ENCODE results near the gene IPO5.
A peak's percentile ranks its signal among the peaks of the same experiment; 100 is the strongest.
"Not testable (repeated sequence)": the region's sequence is repeated elsewhere in the genome, so short reads cannot be mapped to it uniquely, and the experiment has no call there.

IPO5 gene

DNA sequence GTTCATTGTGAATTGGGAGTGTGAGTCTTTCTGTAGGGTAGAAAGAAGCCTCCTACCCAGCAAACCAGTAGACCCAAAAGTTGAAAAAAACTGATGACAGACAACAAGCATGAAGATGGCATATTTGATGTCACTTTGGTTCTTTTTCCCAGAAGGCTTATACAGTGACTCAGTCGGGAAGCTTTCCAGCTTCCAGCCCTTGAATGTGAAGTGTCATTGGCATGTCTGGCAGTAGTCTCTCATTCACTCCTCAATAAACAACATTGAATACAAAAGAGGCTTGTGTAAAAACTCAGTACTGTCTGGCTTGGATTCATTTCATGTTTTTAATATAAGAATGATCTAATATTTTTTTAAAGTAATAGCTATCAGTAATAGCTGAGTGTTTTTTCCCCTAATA is 68.7 kb downstream of the IPO5 start:
- TF ChIP-seq, protein P1, sequence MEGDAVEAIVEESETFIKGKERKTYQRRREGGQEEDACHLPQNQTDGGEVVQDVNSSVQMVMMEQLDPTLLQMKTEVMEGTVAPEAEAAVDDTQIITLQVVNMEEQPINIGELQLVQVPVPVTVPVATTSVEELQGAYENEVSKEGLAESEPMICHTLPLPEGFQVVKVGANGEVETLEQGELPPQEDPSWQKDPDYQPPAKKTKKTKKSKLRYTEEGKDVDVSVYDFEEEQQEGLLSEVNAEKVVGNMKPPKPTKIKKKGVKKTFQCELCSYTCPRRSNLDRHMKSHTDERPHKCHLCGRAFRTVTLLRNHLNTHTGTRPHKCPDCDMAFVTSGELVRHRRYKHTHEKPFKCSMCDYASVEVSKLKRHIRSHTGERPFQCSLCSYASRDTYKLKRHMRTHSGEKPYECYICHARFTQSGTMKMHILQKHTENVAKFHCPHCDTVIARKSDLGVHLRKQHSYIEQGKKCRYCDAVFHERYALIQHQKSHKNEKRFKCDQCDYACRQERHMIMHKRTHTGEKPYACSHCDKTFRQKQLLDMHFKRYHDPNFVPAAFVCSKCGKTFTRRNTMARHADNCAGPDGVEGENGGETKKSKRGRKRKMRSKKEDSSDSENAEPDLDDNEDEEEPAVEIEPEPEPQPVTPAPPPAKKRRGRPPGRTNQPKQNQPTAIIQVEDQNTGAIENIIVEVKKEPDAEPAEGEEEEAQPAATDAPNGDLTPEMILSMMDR (IDR thresholded peaks at IDR 0.05; ENCODE audit: low read length, missing control alignments): no peak
- peak; percentile 69 for DNase-seq (ENCODE audit: low read depth)
- H3K4me3 ChIP-seq (replicated peaks; ENCODE audit: low read depth, low read length): no peak overlapping the region

DNA sequence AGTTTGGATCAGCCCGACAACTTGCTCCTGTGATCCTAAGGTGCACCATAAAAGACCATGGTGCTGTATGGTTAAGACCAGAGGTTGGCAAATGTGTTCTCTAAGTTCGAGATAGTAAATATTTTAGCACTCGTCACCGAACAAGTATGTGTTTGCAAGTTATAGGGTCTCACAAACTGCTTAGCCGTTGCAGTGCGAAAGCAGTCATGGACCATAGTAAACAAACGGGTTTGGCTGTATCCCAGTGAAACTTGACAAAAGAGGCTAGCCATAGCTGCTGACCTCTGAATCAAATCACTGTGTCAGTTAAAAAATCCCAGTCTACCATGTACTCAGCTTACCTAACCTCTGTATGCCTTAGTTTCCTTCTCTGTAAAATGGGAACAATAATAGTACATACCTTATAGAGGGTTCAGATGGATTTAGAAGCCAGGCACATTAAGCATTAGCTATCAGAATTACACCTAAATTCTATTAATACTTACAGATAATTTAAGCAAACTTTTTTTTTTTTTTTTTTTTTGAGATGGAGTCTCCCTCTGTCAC is 72.1 kb downstream of the IPO5 start:
- TF ChIP-seq, protein P1 (IDR thresholded peaks at IDR 0.05; ENCODE audit: low read length, missing control alignments): no peak
- DNase-seq (ENCODE audit: low read depth): no peak
- no peak overlapping the region for H3K4me3 ChIP-seq (replicated peaks; ENCODE audit: low read depth, low read length)

DNA sequence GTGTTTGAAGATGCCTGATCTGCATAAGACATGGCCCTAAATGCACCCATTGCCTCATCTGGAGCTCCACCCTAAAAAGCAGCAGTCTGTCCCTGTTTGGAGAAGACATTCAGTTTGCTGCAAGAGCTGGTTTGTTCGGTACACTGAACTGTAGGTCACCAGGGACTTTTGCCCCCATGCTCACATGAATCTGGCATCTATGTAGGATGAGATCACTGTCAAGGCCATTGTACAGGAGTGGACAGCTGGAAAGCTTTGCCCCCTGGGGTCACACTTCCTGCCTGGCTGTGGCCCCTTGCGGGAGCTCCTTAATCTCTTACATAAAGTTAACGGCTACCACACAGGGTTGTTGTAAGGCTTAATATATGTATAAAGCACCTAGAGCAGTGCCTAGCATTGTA is 73.0 kb downstream of the IPO5 start:
- DNase-seq (ENCODE audit: low read depth): peak; percentile 31
- no peak overlapping the region for H3K4me3 ChIP-seq (replicated peaks; ENCODE audit: low read depth, low read length)
- TF ChIP-seq, protein P1 (IDR thresholded peaks at IDR 0.05; ENCODE audit: low read length, missing control alignments): no peak

DNA sequence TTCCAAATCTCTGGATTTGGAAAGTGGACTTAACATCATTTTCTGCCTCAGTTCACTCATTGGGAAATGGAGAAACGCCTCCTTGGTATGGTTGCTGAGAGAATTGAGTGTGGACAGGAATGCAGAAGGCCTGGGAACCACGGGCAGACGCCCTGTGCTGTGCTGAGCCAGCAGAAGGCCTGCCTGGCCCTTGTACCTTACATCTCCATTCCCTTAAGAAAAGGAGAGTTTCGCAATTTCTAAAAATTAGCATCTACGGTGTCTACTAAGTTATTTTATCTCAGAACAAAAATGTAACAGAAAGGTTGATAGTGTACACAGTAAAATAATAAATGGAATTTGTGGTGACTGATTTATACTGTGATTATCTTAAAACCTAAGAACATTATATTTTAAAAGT is 78.7 kb downstream of the IPO5 start:
- DNase-seq (ENCODE audit: low read depth): no peak
- H3K4me3 ChIP-seq (replicated peaks; ENCODE audit: low read depth, low read length): no peak overlapping the region
- TF ChIP-seq, protein P1 (IDR thresholded peaks at IDR 0.05; ENCODE audit: low read length, missing control alignments): no peak

DNA sequence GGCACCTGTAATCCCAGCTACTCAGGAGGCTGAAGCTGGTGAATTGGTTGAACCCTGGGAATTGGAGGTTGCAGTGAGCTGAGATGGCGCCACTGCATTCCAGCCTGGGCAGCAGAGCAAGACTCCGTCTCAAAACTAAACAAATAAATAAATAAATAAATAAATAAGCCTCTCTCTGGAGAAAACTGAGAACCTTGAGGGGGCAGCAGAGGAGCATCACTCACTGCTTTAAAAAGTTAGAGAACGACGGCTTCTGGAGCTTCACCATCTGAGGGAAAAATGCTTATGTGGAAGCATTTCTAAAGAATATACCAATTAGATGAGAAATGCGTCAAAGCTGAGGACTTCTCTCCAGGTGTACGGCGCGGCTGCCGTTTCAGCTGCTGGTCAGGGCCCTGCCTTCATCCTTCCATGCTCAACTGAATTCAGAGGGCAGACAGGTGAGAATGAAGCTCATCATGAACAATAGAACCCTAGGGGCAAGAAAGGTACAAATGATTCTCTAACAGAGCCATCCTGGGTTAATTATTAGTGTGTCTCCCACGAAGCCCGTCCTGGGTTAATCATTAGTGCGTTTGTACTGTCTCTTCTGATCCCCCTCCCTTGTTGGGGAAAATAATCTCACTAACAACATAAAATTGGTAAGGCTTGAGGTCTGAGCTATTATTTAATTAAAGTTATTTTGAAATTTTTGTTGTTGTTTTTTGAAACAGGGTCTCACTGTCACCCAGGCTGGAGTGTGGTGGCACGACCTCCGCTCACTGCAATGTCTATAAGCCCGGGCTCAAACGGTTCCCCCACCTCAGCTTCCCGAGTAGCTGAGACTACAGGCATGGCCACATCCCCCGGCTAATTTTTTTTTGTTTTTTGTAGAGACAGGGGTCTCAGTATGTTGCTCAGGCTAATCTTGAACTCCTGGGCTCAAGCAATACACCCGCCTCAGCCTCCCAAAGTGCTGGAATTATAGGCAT is 80.1 kb downstream of the IPO5 start:
- DNase-seq (ENCODE audit: low read depth): peak; percentile 69
- no peak overlapping the region for H3K4me3 ChIP-seq (replicated peaks; ENCODE audit: low read depth, low read length)
- TF ChIP-seq, protein P1 (IDR thresholded peaks at IDR 0.05; ENCODE audit: low read length, missing control alignments): peak; percentile 45

DNA sequence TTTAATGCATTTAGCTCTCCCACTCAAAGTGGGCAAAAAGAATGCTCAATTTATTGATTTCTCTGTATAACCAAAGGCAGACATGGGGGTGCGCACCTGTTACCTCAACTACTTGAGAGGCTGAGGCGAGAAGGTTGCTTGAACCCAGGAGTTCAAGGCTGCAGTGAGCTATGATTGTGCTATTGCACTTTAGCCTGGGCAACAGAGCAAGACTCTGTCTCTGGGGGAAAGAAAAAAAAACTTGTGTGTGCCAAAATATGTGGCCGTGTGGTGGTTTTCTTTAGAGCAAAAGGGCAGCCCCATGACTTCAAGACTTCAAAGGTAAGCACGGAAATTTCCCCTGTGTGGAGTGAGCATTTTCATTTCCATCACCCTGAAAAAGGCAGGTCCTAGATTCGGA is 81.9 kb downstream of the IPO5 start:
- H3K4me3 ChIP-seq (replicated peaks; ENCODE audit: low read depth, low read length): no peak overlapping the region
- no peak for DNase-seq (ENCODE audit: low read depth)
- TF ChIP-seq, protein P1 (IDR thresholded peaks at IDR 0.05; ENCODE audit: low read length, missing control alignments): no peak

DNA sequence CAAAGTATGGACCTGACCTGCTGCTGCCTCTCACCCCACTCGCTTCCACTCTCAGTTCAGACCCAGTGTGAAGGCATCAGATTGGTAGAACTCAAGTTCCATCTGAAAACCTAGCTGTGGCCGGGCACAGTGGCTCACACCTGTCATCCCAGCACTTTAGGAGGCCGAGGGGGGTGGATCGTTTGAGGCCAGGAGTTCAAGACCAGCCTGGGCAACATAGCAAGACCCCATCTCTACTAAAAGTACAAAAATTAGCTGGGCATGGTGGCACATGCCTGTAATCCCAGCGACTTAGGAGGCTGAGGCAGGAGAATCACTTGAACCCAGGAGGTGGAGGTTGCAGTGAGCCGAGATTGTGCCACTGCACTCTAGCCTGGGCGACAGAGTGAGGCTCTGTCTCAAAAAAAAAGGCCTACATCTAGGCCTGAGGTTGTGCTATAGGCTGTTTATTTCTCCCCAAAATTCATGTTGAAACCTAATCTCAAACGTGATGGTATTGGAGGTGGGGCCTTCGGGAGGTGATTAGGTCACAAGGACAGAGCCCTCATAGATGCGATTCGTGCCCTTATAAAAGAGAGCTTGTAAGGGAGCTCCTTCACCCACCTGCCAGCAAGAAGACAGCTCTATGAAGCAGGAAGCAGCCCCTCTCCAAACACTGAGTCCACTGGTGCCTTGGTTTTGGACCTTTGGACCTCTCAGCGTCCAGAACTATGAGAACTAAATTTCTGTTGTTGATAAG is 83.3 kb downstream of the IPO5 start:
- not testable (repeated sequence) for H3K4me3 ChIP-seq (replicated peaks; ENCODE audit: low read depth, low read length); DNase-seq (ENCODE audit: low read depth)
